ENCODE measurements around the gene DST. TPM values are rescaled to one million over a fixed set of nuclear protein-coding genes. Genes with fewer than 3 reads are reported as not detected.

DST gene
- total and polyA plus RNA-seq, 8 donors = 42.4 to 149 (median 72.4) TPM

- ATAC-seq (no peak), FAIRE-seq (no peak)
- intact Hi-C loops (cut with DNase I) = no loop called here
These were observed 41.3 kb downstream of the DST start for GRCh38 chr6:56601390-56601789.

GRCh38 chr6:56595490-56596122 lies 47.1 kb downstream of the DST start:
- 43 to 47% methylated on average over 6 of the region's 6 CpGs for WGBS, 2 donors
- Histone ChIP-seq H3K4me1 (no peaks in the 10 kb centered on the region), H3K4me3 (no peak overlapping the region), H3K27me3 (peaks cover 0 to 3% (median 0%) of the 10 kb centered on the region in 4 donors), H3K36me3 (peaks cover 0 to 9% (median 0%) of the 10 kb centered on the region in 3 donors), H3K27ac (no peak overlapping the region), H3K9me3 (no peaks in the 10 kb centered on the region)
- peak in 2 of 6 donors; percentile 25 to 32 for DNase-seq
- no peak for FAIRE-seq
- intact Hi-C loops (cut with DNase I) = loop anchor here in 2 of 3 donors (10.0 kb wide), 2 partner anchors 231 to 241 kb away; no protein-coding TSS in a partner anchor
- peak; percentile 30 to 54 (median 44) for TF ChIP-seq CTCF (IDR thresholded peaks at IDR 0.05)
- peak; percentile 63 to 84 (median 82) for ATAC-seq

More at GRCh38 chr6:56601390-56601789, 41.3 kb downstream of the DST start:
- Histone ChIP-seq H3K36me3 (peaks cover 0 to 9% (median 4%) of the 10 kb centered on the region in 3 donors), H3K4me3 (no peak overlapping the region), H3K4me1 (no peaks in the 10 kb centered on the region), H3K9me3 (no peaks in the 10 kb centered on the region), H3K27ac (no peak overlapping the region), H3K27me3 (peaks cover 0 to 3% (median 0%) of the 10 kb centered on the region in 4 donors)
- no peak for TF ChIP-seq CTCF (IDR thresholded peaks at IDR 0.05)
- no peak for DNase-seq
- WGBS, 2 donors = 42 to 51% methylated on average over 2 of the region's 2 CpGs

- DNase-seq = peak in 1 of 6 donors; percentile 12
- Histone ChIP-seq H3K4me1 (no peaks in the 10 kb centered on the region), H3K9me3 (no peaks in the 10 kb centered on the region), H3K36me3 (peaks cover 0 to 9% (median 0%) of the 10 kb centered on the region in 3 donors), H3K27ac (no peak overlapping the region), H3K27me3 (peaks cover 0 to 3% (median 0%) of the 10 kb centered on the region in 4 donors), H3K4me3 (no peak overlapping the region)
- no peak for FAIRE-seq
- intact Hi-C loops (cut with DNase I) = loop anchor here (5.0 to 10.0 kb wide), 3 partner anchors 230 to 240 kb away; no protein-coding TSS in a partner anchor
- TF ChIP-seq CTCF (IDR thresholded peaks at IDR 0.05) = no peak
- peak in 3 of 4 donors; percentile 33 to 47 (median 39) for ATAC-seq
These were observed 48.0 kb downstream of the DST start for GRCh38 chr6:56594699-56595098.

GRCh38 chr6:56593801-56594318 lies 48.8 kb downstream of the DST start:
- 65 to 74% methylated on average over 5 of the region's 5 CpGs for WGBS, 2 donors
- Histone ChIP-seq H3K4me3 (no peak overlapping the region), H3K9me3 (no peaks in the 10 kb centered on the region), H3K27ac (no peak overlapping the region), H3K4me1 (no peaks in the 10 kb centered on the region), H3K27me3 (peaks cover 0 to 3% (median 0%) of the 10 kb centered on the region in 4 donors), H3K36me3 (peaks cover 0 to 9% (median 0%) of the 10 kb centered on the region in 3 donors)
- intact Hi-C loops (cut with DNase I) = loop anchor here (5.0 to 10.0 kb wide), 3 partner anchors 229 to 239 kb away; no protein-coding TSS in a partner anchor
- peak in 3 of 4 donors; percentile 25 to 65 (median 54) for ATAC-seq
- no peak for TF ChIP-seq CTCF (IDR thresholded peaks at IDR 0.05)
- no peak for FAIRE-seq
- DNase-seq = no peak

- no peak for TF ChIP-seq CTCF (IDR thresholded peaks at IDR 0.05)
- FAIRE-seq (no peak), ATAC-seq (no peak), DNase-seq (no peak)
- H3K27ac ChIP-seq = no peak overlapping the region
- intact Hi-C loops (cut with DNase I) = no loop called here
- no peaks in the 10 kb centered on the region for H3K27me3 ChIP-seq
- H3K4me1 ChIP-seq = no peaks in the 10 kb centered on the region
- H3K4me3 ChIP-seq = no peak overlapping the region
- no peaks in the 10 kb centered on the region for H3K9me3 ChIP-seq
- 56 to 77% methylated on average over 3 of the region's 3 CpGs for WGBS, 2 donors
- H3K36me3 ChIP-seq = no peaks in the 10 kb centered on the region
These were observed 60.5 kb downstream of the DST start for GRCh38 chr6:56582236-56582635.
